ENCODE measurements around the gene GRID2.
"Not testable (repeated sequence)": the region's sequence is repeated elsewhere in the genome, so short reads cannot be mapped to it uniquely, and the experiment has no call there.

The GRID2 gene

GRCh38 chr4:92305878-92306520 is 2.2 kb downstream of the GRID2 start:
- peak; percentile 47 for DNase-seq

GRCh38 chr4:92307181-92307580 is 3.4 kb downstream of the GRID2 start:
- DNase-seq: no peak

- no peak for DNase-seq
Measured at GRCh38 chr4:92307866-92308265, 4.1 kb downstream of the GRID2 start.

DNA sequence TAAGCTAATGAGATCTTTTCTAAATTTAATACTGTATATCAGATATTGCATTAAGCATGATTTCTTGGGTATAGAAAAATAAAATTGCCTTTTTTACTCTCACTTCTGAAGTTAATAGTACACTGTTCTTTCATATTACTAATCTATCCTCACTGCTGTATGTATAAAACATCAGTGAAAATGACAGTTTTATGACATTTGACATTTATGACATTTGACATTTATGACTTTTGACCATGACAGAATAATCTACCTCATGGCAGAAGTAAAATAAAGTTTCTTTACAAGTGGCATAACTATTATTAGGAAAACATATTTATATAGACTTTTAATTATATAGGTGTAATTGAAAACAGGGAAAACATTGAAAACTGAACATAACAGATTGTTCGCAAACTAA is 13.3 kb downstream of the GRID2 start:
- no peak for DNase-seq

DNA sequence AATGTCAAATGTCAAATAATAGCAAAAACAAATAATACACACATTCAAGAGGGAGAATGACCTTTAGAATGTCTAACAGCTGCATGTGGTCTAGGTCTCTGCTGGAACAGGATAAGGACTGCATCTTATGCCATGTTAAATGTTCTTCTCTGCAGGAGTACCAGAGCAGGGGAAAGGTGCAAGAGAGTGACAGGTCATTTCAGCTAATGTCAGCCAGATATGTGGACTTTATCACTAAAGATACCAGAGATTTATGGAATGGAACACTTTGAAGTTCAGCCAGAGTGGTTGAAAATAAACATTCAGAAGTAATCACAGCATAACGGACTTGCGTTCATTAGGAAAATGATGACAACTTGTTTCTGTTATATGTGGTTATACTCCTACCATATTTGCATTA is 24.3 kb downstream of the GRID2 start:
- DNase-seq: no peak

GRCh38 chr4:92333016-92333415 is 29.2 kb downstream of the GRID2 start:
- no peak for DNase-seq

DNA sequence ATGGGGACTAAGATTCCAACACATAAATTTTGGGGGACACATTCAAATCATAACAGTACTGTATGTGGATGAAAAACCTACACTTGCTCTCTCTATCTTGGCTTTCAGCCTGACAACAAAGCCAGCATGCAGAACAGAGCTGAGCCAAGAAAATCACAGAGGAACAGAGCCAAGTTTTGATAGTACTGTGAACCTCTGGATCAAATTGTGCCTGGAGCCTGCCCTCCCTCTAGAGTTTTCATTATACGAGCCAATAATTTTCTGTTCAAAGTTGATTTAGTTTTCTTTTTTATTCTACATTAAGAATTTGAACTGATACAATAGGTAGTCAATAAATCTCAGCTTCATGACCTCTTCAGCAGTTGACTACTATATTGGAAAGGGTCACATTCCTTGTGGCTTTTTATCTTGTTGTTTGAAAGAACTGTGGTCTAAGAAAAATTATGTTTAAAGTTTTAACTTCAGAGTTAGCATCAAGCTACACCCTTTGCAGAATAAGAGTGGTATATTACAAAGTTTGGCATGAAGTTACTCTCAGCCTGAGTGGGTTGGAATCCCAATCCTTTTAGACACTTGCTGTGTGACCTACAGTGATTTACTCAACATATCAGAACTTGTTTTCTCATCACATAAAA is 31.1 kb downstream of the GRID2 start:
- DNase-seq: no peak

- no peak for DNase-seq
Measured at GRCh38 chr4:92339676-92340075, 35.9 kb downstream of the GRID2 start.

- DNase-seq: no peak
Measured at GRCh38 chr4:92344216-92344615, 40.5 kb downstream of the GRID2 start.

- no peak for DNase-seq
Measured at GRCh38 chr4:92346289-92346688, 42.5 kb downstream of the GRID2 start.

GRCh38 chr4:92357966-92358365 is 54.2 kb downstream of the GRID2 start:
- DNase-seq: no peak

DNA sequence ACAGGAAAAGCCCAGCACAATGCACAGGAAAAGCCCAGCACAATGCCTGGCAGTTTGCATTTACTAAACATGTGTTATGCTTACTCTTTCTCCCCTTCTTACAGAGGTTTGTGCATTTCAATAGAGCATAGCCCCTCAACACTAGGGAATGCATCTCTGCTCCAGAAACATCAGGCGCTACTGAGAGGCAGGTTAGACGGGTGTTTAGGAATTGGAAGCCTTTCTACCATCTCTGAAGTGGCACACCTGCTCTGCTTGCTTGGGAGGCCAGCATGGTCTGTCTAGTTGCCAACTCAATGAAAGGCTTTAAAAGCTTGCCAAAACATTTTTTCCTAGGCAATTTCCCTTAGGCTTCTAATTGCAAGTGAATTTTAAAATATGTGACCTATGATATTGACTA is 55.7 kb downstream of the GRID2 start:
- DNase-seq: no peak

DNA sequence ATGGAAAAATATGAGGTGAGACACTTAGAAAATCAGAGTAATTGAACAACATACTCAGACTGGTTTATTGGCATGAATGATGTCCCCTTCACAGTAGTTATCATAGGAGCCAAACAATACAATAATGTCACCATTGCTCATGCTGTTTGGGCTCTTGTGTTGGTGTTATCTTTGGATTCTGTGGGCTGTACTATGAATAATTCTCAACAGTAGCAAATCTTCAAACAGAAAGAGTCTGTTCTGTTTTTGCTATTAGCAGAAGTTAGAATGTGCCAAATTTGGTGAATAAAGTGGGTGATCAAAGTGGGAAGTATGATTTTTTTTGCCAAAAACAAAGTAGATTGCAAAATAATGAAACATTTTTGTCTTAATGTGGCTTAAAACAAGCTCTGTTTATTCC is 58.3 kb downstream of the GRID2 start:
- no peak for DNase-seq

GRCh38 chr4:92368653-92369052 is 64.9 kb downstream of the GRID2 start:
- DNase-seq: no peak

GRCh38 chr4:92381616-92382015 is 77.8 kb downstream of the GRID2 start:
- no peak for DNase-seq

GRCh38 chr4:92382128-92382527 is 78.4 kb downstream of the GRID2 start:
- DNase-seq: no peak

GRCh38 chr4:92387459-92388069 is 83.8 kb downstream of the GRID2 start:
- no peak for DNase-seq

- DNase-seq: no peak
Measured at GRCh38 chr4:92399032-92399431, 95.3 kb downstream of the GRID2 start.

GRCh38 chr4:92403525-92403924 is 99.8 kb downstream of the GRID2 start:
- not testable (repeated sequence) for DNase-seq

DNA sequence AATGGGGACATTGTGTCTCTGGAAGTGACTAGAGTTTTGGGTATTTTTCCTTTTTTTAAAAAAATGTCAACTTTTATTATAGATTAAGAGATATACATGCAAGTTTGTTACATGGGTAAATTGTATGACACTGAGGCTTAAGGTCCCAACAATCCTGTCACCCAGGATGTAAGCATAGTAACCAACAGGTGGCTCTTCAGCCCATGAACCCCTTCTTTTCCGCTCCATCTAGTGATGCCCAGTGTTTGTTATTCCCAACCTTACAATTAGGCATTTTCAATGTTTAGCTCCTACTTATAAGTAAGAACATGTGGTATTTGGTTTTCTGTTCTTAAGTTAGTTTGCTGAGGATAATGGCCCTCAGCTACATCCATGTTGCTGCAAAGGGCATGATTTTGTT is 102.7 kb downstream of the GRID2 start:
- no peak for DNase-seq

- DNase-seq: no peak
Measured at GRCh38 chr4:92421920-92422319, 118.2 kb downstream of the GRID2 start.

- DNase-seq: no peak
Measured at GRCh38 chr4:92433272-92433758, 129.5 kb downstream of the GRID2 start.

DNA sequence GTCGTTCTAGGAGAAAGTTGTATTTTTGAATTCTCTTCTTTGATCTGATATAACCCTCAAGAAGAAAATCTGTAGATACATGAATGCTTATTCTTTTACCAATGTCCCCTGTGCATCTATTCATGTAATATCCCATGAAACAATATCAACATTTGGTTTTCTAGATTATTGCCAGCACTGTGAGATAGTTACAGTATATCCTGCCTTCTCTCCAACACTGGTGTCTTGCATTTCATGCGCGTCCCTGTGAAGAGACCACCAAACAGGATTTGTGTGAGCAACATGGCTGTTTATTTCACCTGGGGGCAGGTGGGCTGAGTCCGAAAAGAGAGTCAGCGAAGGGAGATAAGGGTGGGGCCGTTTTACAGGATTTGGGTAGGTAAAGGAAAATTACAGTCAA is 135.0 kb downstream of the GRID2 start:
- DNase-seq: not testable (repeated sequence)

GRCh38 chr4:92442131-92442530 is 138.4 kb downstream of the GRID2 start:
- not testable (repeated sequence) for DNase-seq

All from right forelimb (tissue), 1 donor.